GM19395 (cell line): ENCODE measurements around the gene DIPK1B.

ENCODE experiments used
- ATAC-seq: cut with Tn5 transposase; IDR thresholded peaks from one replicate; pipeline ENCODE4 v1.9.1; 2021; ENCODE audit warnings: mild to moderate bottlenecking, moderate library complexity; ENCODE audit not compliant: unreplicated experiment

DIPK1B gene

GRCh38 chr9:136733611-136734010 lies 21.2 kb downstream of the DIPK1B start:
- no peak for ATAC-seq

GRCh38 chr9:136734837-136735496 lies 22.6 kb downstream of the DIPK1B start:
- no peak for ATAC-seq

GRCh38 chr9:136735812-136736480 lies 23.6 kb downstream of the DIPK1B start:
- no peak for ATAC-seq

GRCh38 chr9:136738960-136739359 lies 26.6 kb downstream of the DIPK1B start:
- ATAC-seq = no peak

GRCh38 chr9:136739509-136739908 lies 27.1 kb downstream of the DIPK1B start:
- ATAC-seq = no peak

DNA sequence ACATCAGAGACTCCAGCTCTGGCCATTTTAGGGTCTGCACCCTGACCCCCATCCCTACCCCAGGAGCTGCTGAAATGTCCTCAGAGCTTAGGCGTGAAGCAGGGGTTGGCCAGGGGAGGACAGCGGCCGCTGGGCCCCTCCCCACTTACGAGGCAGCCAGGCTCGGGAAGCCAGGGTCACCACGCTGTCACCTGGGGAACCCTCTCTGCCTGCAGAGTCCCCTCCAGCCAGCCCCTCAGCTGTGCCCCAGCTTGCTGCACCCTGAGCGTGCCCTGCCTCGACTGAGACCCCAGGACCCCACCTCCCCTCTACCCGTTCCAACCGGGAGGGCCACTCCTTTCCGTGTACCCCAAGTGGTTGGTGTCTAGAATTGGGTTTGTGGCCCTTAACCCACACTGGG lies 27.7 kb downstream of the DIPK1B start:
- ATAC-seq = no peak

GRCh38 chr9:136740491-136740890 lies 28.1 kb downstream of the DIPK1B start:
- ATAC-seq = no peak

- no peak for ATAC-seq
Observed at GRCh38 chr9:136740971-136741882, 28.9 kb downstream of the DIPK1B start.

GRCh38 chr9:136741883-136742571 lies 29.7 kb downstream of the DIPK1B start:
- no peak for ATAC-seq

DNA sequence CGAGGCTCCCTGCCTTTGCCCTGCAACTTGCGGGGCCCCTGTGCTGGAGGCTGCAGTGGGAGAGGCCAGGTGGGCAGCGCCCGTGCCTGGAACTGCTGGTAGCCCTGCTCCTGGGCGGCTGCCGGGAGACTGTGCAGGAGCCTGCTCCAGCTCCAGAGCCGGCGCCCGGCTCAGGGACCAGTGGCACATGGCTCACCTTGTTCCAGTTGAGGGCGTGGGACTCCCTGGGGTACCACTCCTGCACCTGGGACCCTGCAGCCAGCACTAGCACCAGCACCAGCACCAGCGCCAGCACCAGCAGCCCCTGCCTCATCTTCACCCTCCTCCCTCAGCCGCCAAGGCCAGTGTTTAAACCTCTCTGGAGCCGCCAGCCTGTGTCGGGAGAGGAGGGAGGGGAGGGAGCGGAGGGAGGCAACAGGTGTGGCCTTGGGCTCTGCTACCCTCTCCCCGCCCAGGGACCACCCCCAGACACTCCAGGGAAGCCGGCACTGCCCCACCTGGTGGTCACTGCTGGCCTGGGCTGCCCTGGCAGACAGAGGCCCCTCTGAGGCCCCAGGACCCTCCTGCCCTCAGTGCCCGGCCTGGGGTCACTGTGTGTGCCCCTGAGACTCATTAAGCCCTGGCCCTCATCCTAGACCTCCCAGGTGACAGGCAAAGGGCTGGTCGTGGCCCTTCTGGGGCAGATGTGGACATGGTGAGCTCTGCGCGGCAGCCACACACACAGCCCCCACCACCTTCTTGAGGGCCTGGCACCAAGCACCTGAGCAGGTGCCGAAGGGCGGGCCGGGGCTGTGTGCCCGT lies 30.4 kb downstream of the DIPK1B start, which contains the start of gene LCN10:
Gene LCN10, minus strand, starts transcription at position 350 of the 801 bp plus-strand sequence. Its CDS starts 37 bp downstream, at position 313.
- ATAC-seq = no peak

DNA sequence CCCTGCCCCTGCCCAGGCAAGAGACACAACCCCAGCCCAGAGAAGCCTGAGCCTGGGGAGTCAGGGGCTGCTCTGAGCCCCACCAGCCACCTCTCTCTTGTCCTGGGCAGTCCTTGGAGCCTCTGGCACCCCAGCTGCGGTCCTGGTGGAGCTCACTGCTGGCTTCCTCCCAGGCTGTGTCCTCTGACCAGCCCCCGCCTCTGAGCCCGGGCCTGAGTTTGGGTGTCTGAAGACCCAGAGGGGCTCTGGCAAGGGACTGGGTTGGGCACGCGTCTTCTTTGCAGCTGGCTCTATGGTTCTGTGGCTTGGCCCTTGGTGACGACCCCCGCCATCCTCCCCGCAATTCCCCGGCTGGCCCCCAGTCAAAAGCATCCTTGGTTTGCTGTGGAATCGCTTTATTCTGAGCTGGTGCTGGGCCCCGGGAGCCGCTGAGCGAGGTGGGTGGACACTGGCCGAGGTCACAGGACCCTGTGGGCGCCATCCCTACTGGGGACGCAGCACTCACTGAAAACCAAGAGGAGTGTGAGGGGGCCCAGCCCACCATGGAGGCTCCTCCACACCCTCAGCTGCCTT lies 31.4 kb downstream of the DIPK1B start:
- ATAC-seq = no peak

GRCh38 chr9:136744773-136745172 lies 32.4 kb downstream of the DIPK1B start:
- ATAC-seq = no peak

- ATAC-seq = no peak
Observed at GRCh38 chr9:136745389-136746154, 33.2 kb downstream of the DIPK1B start.

- no peak for ATAC-seq
Observed at GRCh38 chr9:136746155-136746490, 33.8 kb downstream of the DIPK1B start.

GRCh38 chr9:136746621-136747020 lies 34.2 kb downstream of the DIPK1B start:
- no peak for ATAC-seq

DNA sequence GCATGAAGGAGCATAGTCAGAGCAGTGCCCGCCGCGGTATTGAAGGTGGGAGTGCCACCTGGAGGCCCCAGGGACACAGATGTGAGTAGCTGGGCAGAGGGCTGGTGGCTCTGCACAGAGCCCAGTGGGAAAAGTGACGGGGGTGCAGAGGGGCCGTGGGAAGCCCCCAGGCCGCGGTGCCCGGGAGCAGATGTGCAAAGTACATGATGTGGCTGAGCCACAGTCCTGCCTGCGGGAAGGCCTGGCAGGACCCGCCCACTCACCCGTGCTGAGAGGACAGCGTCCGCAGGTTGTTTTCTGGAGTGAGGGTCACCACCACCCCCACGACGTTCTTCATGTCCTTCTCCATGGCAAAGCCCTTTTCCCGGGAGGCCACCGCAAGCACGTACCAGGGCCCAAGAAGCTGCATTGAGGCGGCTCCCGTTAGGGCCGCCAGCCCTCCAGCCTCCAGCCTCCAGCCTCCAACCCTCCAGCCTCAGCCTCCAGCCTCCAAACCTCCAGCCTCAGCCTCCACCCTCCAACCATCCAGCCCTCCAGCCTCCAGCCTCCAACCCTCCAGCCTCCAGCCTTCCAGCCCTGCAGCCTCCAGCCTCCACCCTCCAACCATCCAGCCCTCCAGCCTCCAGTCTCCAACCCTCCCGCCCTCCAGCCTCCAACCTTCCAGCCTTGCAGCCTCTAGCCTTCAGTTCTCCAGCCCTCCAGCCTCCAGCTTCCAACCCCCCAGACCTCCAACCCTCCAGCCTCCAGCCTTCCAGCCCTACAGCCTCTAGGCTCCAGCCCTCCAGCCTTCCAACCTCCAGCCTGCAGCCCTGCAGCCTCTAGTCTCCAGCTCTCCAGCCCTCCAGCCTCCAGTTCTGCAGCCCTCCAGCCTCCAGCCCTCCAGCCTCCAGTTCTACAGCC lies 35.0 kb downstream of the DIPK1B start:
- ATAC-seq = no peak

- ATAC-seq = no peak
Observed at GRCh38 chr9:136748201-136748600, 35.8 kb downstream of the DIPK1B start, which contains the start of gene LCN6. TSS of gene LCN6 (minus strand) at chr9:136748525. CDS start at chr9:136748483, 42 bp downstream.
